Fibroblast of villous mesenchyme (primary cell): Measurements from ENCODE around the gene EXOC3L4. TPM values are rescaled to one million over a fixed set of nuclear protein-coding genes. Genes with fewer than 3 reads are reported as not detected.
A peak's percentile ranks its signal among the peaks of the same experiment; 100 is the strongest.
"Not testable (repeated sequence)": the region's sequence is repeated elsewhere in the genome, so short reads cannot be mapped to it uniquely, and the experiment has no call there.

Experiments used
- DNase-seq: peaks from one replicate; pipeline ENCODE4 v3.0.0-alpha.2; 2010; ENCODE audit warnings: low read depth
- H3K4me3 ChIP-seq: 2 replicates; pipeline ENCODE4 v1.5.1; 2011; ENCODE audit warnings: low read depth, mild to moderate bottlenecking, low read length
- CTCF ChIP-seq: IDR thresholded peaks from 2 replicates; pipeline ENCODE4 v1.5.1; 2012; ENCODE audit warnings: low read depth, mild to moderate bottlenecking, low read length; ENCODE audit not compliant: insufficient read depth
- total RNA-seq: library from RNA; depleted of rRNA; stranded (reverse); fragments of >200 nt; gene quantifications from 2 replicates; pipeline ENCODE4 v1.2.3, GENCODE V29; 2012

EXOC3L4 gene
- under 0.01 TPM in 1 of 2 replicates, not detected in the other for total RNA-seq

- no peak for TF ChIP-seq CTCF
- DNase-seq = peak; percentile 69
- peak within 1 kb of the TSS; percentile 49 for H3K4me3 ChIP-seq
These were observed at the start of gene EXOC3L4 for GRCh38 chr14:103094406-103095209. Gene EXOC3L4, plus strand, starts transcription at chr14:103094725. Its CDS starts 5,495 bp downstream, at chr14:103100220.

- no peak for DNase-seq
- no peak overlapping the region for H3K4me3 ChIP-seq
- TF ChIP-seq CTCF = no peak
These were observed 49.1 kb upstream of the EXOC3L4 start for GRCh38 chr14:103045371-103045869.

DNA sequence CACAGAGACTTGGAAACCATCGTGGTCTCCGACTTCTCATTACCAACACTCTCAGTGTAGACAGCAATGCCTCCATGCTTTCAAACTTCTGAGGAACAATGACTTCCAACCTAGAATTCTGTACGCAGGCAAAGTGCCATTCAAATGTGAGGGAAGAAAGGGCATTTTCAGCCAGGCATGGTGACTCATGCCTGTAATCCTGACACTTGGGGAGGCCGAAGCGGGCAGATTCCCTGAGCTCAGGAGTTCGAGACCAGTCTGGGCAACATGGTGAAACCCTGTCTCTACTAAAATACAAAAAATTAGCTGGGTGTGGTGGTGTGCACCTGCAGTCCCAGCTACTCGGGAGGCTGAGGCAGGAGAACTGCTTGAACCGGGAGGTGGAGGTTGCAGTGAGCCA lies 47.1 kb upstream of the EXOC3L4 start:
- DNase-seq, H3K4me3 ChIP-seq: not testable (repeated sequence)

DNA sequence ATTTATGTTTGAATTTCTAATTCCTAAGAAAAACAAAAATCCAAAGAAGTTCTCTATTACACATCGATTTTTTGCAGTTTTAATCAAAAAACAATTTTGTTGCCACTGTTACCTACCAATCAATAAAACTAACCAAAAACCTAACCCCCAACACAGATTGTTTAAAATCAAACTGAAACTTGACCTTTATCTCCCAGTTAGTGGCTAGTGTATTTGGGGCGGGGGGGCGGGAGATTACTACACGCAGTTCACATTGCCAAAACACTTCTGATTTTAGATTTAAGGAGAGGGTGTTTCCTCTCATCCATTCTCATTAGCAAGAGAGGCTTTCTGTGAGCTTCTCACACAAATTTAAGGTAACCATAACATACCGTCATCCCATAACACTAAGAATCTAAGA lies 43.6 kb upstream of the EXOC3L4 start:
- no peak for TF ChIP-seq CTCF
- no peak overlapping the region for H3K4me3 ChIP-seq
- no peak for DNase-seq

DNA sequence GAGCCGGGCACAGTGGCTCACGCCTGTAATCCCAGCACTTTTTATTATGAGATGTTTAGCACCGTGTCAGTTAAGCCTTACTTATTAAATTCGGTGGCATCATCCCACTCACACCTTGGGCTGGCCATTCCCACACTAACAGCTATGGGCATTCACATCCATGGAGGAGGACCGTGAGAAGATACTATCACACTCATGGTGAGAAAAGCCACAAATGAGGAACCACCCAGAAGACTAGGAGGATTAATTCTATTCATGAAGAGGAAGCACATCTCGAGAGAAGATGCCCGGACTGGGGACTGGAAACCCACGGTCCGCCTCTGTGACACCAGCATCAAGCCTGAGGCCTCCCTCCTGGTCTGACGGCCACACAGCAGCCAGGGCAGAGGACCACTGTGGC lies 42.1 kb upstream of the EXOC3L4 start:
- no peak for DNase-seq
- no peak overlapping the region for H3K4me3 ChIP-seq
- TF ChIP-seq CTCF = no peak

GRCh38 chr14:103055695-103056094 lies 38.8 kb upstream of the EXOC3L4 start:
- H3K4me3 ChIP-seq = peak overlapping the region; percentile 83
- no peak for TF ChIP-seq CTCF
- peak; percentile 90 for DNase-seq

- no peak for TF ChIP-seq CTCF
- peak; percentile 88 for DNase-seq
- peak overlapping the region; percentile 83 for H3K4me3 ChIP-seq
These were observed 38.0 kb upstream of the EXOC3L4 start for GRCh38 chr14:103056322-103057027.
